Body of pancreas (tissue), 4 donors: ENCODE results near the gene NPTX2.

Experiments
- POLR2A ChIP-seq, 3 donors: fragments of 450-650 bp; IDR thresholded peaks; one replicate each; pipeline ENCODE4 v1.6.1; 2016; ENCODE audit warnings: antibody characterized with exemption in 3 of 3, mild to moderate bottlenecking in 2 of 3
- TF ChIP-seq, protein P1 (sequence below), 7 experiments: fragments of 450-650 bp in 4 of 7; fragments of 200-600 bp in 3 of 7; sonication (generic) in 3 of 7; IDR thresholded peaks; one replicate each; pipeline ENCODE4 v1.5.1; 2016 to 2019; ENCODE audit warnings: antibody characterized with exemption in 7 of 7

DNA sequence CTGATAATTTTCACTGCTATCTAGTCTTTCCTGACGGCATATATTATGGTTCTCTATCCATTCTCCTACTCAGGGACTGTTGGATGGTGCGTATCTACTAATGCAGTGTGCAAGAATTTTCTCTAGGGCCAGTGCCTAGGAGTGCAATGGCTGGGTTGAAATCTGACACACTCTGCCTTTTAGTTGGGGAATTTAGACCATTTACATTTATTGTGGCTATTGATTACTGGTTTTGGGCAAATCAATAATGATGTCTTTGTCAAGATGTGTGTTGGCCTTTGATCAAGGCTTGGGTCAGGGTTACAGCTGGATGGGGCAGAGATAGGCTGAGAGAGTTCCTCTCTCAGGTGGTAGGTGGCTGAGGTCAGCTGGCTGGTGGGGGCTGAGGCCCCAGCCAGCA is 21.8 kb downstream of the NPTX2 start:
- TF ChIP-seq, protein P1, sequence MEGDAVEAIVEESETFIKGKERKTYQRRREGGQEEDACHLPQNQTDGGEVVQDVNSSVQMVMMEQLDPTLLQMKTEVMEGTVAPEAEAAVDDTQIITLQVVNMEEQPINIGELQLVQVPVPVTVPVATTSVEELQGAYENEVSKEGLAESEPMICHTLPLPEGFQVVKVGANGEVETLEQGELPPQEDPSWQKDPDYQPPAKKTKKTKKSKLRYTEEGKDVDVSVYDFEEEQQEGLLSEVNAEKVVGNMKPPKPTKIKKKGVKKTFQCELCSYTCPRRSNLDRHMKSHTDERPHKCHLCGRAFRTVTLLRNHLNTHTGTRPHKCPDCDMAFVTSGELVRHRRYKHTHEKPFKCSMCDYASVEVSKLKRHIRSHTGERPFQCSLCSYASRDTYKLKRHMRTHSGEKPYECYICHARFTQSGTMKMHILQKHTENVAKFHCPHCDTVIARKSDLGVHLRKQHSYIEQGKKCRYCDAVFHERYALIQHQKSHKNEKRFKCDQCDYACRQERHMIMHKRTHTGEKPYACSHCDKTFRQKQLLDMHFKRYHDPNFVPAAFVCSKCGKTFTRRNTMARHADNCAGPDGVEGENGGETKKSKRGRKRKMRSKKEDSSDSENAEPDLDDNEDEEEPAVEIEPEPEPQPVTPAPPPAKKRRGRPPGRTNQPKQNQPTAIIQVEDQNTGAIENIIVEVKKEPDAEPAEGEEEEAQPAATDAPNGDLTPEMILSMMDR (IDR thresholded peaks at IDR 0.05) = no peak
- TF ChIP-seq POLR2A (IDR thresholded peaks at IDR 0.05) = no peak
